ENCODE measurements around the gene SPIC. TPM values are rescaled to one million over a fixed set of nuclear protein-coding genes. Genes with fewer than 3 reads are reported as not detected.

Gene SPIC
- total and polyA plus RNA-seq, 4 donors, result 0.03 to 0.28 TPM; not detected in 2

DNA sequence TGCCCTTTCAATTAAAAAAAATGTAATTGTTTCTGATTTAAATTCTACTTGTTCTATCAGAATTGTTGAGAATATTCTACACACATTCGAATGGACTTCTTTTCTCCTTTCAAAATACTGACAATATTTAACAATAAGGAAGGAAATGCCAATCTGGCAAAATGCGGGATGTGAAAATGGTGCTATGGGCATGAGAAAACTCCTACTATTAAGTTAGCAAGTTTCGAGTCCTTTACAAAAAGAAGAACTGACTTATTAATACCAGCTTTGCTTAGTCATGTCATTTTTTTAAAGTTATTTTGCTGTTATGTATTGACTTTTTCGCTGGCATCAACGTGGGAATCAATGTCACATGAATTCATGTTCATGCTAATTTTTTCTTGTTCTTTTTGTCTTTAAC, 35.9 kb upstream of the SPIC start:
- ATAC-seq (ENCODE audit: insufficient read depth, low FRiP score) (no peak), DNase-seq (no peak)
- Histone ChIP-seq H3K27me3 (ENCODE audit: control insufficient read depth in 3 of 3, insufficient read depth in 3 of 3, low read length in 2 of 3) (no peaks in the 10 kb centered on the region), H3K36me3 (ENCODE audit: control insufficient read depth in 4 of 4, insufficient read depth in 4 of 4, low read length in 4 of 4) (no peaks in the 10 kb centered on the region), H3K9ac (ENCODE audit: insufficient read depth in 1 of 2, low read length in 2 of 2) (no peak overlapping the region), H3K4me1 (ENCODE audit: control insufficient read depth in 5 of 5, insufficient read depth in 5 of 5, low read length in 5 of 5) (no peaks in the 10 kb centered on the region), H3K27ac (ENCODE audit: low read depth in 1 of 2, low read length in 1 of 2) (no peak overlapping the region), H3K9me3 (ENCODE audit: control insufficient read depth in 4 of 4, insufficient read depth in 3 of 4, low read length in 3 of 4) (no peaks in the 10 kb centered on the region), H3K4me3 (no peak overlapping the region)
- TF ChIP-seq, protein P1, sequence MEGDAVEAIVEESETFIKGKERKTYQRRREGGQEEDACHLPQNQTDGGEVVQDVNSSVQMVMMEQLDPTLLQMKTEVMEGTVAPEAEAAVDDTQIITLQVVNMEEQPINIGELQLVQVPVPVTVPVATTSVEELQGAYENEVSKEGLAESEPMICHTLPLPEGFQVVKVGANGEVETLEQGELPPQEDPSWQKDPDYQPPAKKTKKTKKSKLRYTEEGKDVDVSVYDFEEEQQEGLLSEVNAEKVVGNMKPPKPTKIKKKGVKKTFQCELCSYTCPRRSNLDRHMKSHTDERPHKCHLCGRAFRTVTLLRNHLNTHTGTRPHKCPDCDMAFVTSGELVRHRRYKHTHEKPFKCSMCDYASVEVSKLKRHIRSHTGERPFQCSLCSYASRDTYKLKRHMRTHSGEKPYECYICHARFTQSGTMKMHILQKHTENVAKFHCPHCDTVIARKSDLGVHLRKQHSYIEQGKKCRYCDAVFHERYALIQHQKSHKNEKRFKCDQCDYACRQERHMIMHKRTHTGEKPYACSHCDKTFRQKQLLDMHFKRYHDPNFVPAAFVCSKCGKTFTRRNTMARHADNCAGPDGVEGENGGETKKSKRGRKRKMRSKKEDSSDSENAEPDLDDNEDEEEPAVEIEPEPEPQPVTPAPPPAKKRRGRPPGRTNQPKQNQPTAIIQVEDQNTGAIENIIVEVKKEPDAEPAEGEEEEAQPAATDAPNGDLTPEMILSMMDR (IDR thresholded peaks at IDR 0.05; ENCODE audit: control extremely low read depth, extremely low read depth), result no peak
- WGBS, 2 donors, result 36 to 57% methylated on average over 5 of the region's 5 CpGs

DNA sequence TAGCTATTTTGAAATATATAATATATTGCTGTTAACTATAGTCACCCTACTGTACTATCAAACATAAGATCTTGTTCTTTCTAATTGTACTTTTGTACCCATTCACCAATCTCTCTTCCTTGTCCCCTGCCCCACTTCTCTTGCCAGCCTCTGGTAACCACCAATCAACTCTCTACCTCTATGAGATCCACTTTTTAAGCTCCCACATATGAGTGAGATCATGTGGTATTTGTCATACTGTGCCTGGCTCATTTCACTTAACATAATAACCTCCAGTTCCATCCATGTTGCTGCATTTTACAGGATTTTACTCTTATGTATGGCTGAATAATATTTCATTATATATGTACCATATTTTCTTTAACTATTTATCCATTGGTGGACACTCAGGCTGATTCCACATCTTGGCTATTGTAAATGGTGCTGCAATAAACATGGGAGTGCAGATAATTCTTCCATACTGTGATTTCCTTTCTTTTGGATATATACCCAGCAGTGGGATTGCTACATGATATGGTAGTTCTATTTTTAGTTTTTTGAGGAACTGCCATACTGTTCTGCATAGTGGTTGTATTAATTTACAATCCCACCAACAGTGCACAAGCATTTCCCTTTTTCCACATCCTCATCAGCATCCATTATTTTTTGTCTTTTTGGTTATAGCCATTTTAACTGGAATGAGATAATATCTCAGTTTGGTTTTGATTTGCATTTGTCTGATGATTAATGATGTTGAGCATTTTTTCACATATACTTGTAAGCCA, 33.5 kb upstream of the SPIC start:
- Histone ChIP-seq H3K9ac (ENCODE audit: insufficient read depth in 1 of 2, low read length in 2 of 2) (no peak overlapping the region), H3K4me1 (ENCODE audit: control insufficient read depth in 5 of 5, insufficient read depth in 5 of 5, low read length in 5 of 5) (no peaks in the 10 kb centered on the region), H3K27me3 (ENCODE audit: control insufficient read depth in 3 of 3, insufficient read depth in 3 of 3, low read length in 2 of 3) (no peaks in the 10 kb centered on the region), H3K9me3 (ENCODE audit: control insufficient read depth in 4 of 4, insufficient read depth in 3 of 4, low read length in 3 of 4) (no peaks in the 10 kb centered on the region), H3K36me3 (ENCODE audit: control insufficient read depth in 4 of 4, insufficient read depth in 4 of 4, low read length in 4 of 4) (no peaks in the 10 kb centered on the region), H3K27ac (ENCODE audit: low read depth in 1 of 2, low read length in 1 of 2) (no peak overlapping the region), H3K4me3 (no peak overlapping the region)
- TF ChIP-seq, protein P1 (IDR thresholded peaks at IDR 0.05; ENCODE audit: control extremely low read depth, extremely low read depth), result no peak
- no peak for ATAC-seq (ENCODE audit: insufficient read depth, low FRiP score)
- DNase-seq, result no peak

DNA sequence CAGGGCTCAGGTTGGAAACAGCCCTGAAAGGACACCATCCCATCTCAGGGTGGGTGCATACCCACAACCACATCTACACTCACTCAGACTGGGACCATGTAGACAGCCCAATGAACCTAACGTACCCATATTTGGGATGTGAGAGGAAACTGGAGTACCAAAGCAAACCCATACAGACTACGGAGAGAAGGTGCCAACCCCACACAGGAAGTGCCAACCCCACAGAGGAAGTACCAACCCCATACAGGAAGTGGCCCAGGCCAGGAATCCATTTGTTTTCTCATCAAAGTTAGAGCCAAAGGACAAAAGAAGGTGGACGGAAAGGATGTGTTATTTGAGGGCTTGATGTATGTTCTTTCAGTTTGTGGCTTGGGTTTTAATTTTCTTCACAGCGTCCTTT, 19.5 kb upstream of the SPIC start:
- H3K4me3 ChIP-seq, result no peak overlapping the region
- no peak for ATAC-seq (ENCODE audit: insufficient read depth, low FRiP score)
- peaks cover 0 to 1% (median 0%) of the 10 kb centered on the region in 5 donors for H3K4me1 ChIP-seq (ENCODE audit: control insufficient read depth in 5 of 5, insufficient read depth in 5 of 5, low read length in 5 of 5)
- TF ChIP-seq, protein P1 (IDR thresholded peaks at IDR 0.05; ENCODE audit: control extremely low read depth, extremely low read depth), result no peak
- H3K9ac ChIP-seq (ENCODE audit: insufficient read depth in 1 of 2, low read length in 2 of 2), result no peak overlapping the region
- DNase-seq, result no peak
- H3K36me3 ChIP-seq (ENCODE audit: control insufficient read depth in 4 of 4, insufficient read depth in 4 of 4, low read length in 4 of 4), result no peaks in the 10 kb centered on the region
- WGBS, 2 donors, result 36 to 47% methylated on average over 4 of the region's 4 CpGs
- no peaks in the 10 kb centered on the region for H3K27me3 ChIP-seq (ENCODE audit: control insufficient read depth in 3 of 3, insufficient read depth in 3 of 3, low read length in 2 of 3)
- peaks cover 0 to 6% (median 0%) of the 10 kb centered on the region in 4 donors for H3K9me3 ChIP-seq (ENCODE audit: control insufficient read depth in 4 of 4, insufficient read depth in 3 of 4, low read length in 3 of 4)
- H3K27ac ChIP-seq (ENCODE audit: low read depth in 1 of 2, low read length in 1 of 2), result no peak overlapping the region
